H9 (cell line): Measurements from ENCODE around the gene FREM2. TPM values are rescaled to one million over a fixed set of nuclear protein-coding genes. Genes with fewer than 3 reads are reported as not detected.

Experiments used
- DNase-seq: peaks from one replicate; pipeline ENCODE4 v3.0.0-alpha.2; 2017
- H2AFZ ChIP-seq: one replicate; pipeline ENCODE4 v1.6.1; 2013; ENCODE audit warnings: mild to moderate bottlenecking, low read length, control low read depth, moderate library complexity
- H2AK5ac ChIP-seq: 2 replicates; pipeline ENCODE4 v1.6.1; 2013; ENCODE audit warnings: low read length, control low read depth, mixed read lengths; ENCODE audit not compliant: insufficient read length
- H2BK120ac ChIP-seq: one replicate; pipeline ENCODE4 v1.6.1; 2013; ENCODE audit warnings: low read depth, mild to moderate bottlenecking, low read length, control low read depth, inconsistent platforms; ENCODE audit not compliant: poor library complexity, severe bottlenecking
- H2BK12ac ChIP-seq: 2 replicates; pipeline ENCODE4 v1.6.1; 2013; ENCODE audit warnings: low read length, control low read depth, mixed read lengths, low read depth; ENCODE audit not compliant: insufficient read length
- H2BK15ac ChIP-seq: 2 replicates; pipeline ENCODE4 v1.6.1; 2013; ENCODE audit warnings: low read depth, low read length, control low read depth
- H2BK20ac ChIP-seq: one replicate; pipeline ENCODE4 v1.6.1; 2013; ENCODE audit warnings: low read depth, mild to moderate bottlenecking, low read length, control low read depth, inconsistent platforms; ENCODE audit not compliant: poor library complexity, severe bottlenecking
- H2BK5ac ChIP-seq: 2 replicates; pipeline ENCODE4 v1.6.1; 2013; ENCODE audit warnings: low read length, control low read depth, mixed read lengths; ENCODE audit not compliant: insufficient read length
- H3K14ac ChIP-seq: 2 replicates; pipeline ENCODE4 v1.6.1; 2013; ENCODE audit warnings: low read length, control low read depth; ENCODE audit not compliant: insufficient read depth
- H3K18ac ChIP-seq: 2 replicates; pipeline ENCODE4 v1.6.1; 2013; ENCODE audit warnings: low read depth, mild to moderate bottlenecking, mixed read lengths, low read length, control low read depth; ENCODE audit not compliant: insufficient read length
- H3K23ac ChIP-seq: 2 replicates; pipeline ENCODE4 v1.6.1; 2013; ENCODE audit warnings: low read length, control low read depth, mixed read lengths, low read depth; ENCODE audit not compliant: insufficient read length
- H3K23me2 ChIP-seq: 2 replicates; pipeline ENCODE4 v1.6.1; 2013; ENCODE audit warnings: low read depth, mild to moderate bottlenecking, mixed read lengths, low read length, control low read depth; ENCODE audit not compliant: insufficient read length, poor library complexity, severe bottlenecking
- H3K27ac ChIP-seq: 2 replicates; pipeline ENCODE4 v1.5.1; 2013; ENCODE audit warnings: low read length, control low read depth, mixed read lengths, low read depth; ENCODE audit not compliant: insufficient read length
- H3K27me3 ChIP-seq: 2 replicates; pipeline ENCODE4 v1.6.1; 2013; ENCODE audit warnings: low read length, control low read depth, inconsistent platforms; ENCODE audit not compliant: insufficient read depth
- H3K4ac ChIP-seq: 2 replicates; pipeline ENCODE4 v1.6.1; 2013; ENCODE audit warnings: low read depth, mild to moderate bottlenecking, control low read depth, inconsistent platforms, low read length, moderate library complexity
- H3K4me1 ChIP-seq: 2 replicates; pipeline ENCODE4 v1.6.1; 2013; ENCODE audit warnings: low read length, control low read depth, inconsistent platforms; ENCODE audit not compliant: insufficient read depth
- H3K4me2 ChIP-seq: 2 replicates; pipeline ENCODE4 v1.6.1; 2013; ENCODE audit warnings: low read length, control low read depth, mixed read lengths; ENCODE audit not compliant: insufficient read length, insufficient read depth
- H3K56ac ChIP-seq: 2 replicates; pipeline ENCODE4 v1.6.1; 2013; ENCODE audit warnings: low read depth, mild to moderate bottlenecking, mixed read lengths, low read length, control low read depth; ENCODE audit not compliant: insufficient read length
- H3K79me1 ChIP-seq: 2 replicates; pipeline ENCODE4 v1.6.1; 2013; ENCODE audit warnings: low read depth, mild to moderate bottlenecking, moderate library complexity, low read length, control low read depth, inconsistent platforms; ENCODE audit not compliant: insufficient read depth, poor library complexity, severe bottlenecking
- H3K79me2 ChIP-seq: 2 replicates; pipeline ENCODE4 v1.6.1; 2013; ENCODE audit warnings: low read length, control low read depth, inconsistent platforms; ENCODE audit not compliant: insufficient read depth
- H3K9ac ChIP-seq: 2 replicates; pipeline ENCODE4 v1.6.1; 2013; ENCODE audit warnings: low read length, control low read depth, mixed read lengths; ENCODE audit not compliant: insufficient read length; ENCODE audit errors: extremely low read depth
- H3K9me3 ChIP-seq: one replicate; pipeline ENCODE4 v1.6.1; 2013; ENCODE audit warnings: low read depth, low read length, inconsistent platforms; ENCODE audit not compliant: control insufficient read depth
- H3T11ph ChIP-seq: one replicate; pipeline ENCODE4 v1.6.1; 2013; ENCODE audit warnings: mild to moderate bottlenecking, low read length, control low read depth, inconsistent platforms
- H4K20me1 ChIP-seq: one replicate; pipeline ENCODE4 v1.6.1; 2013; ENCODE audit not compliant: control insufficient read depth, insufficient read length, insufficient read depth
- H4K5ac ChIP-seq: 2 replicates; pipeline ENCODE4 v1.6.1; 2013; ENCODE audit warnings: low read depth, mild to moderate bottlenecking, mixed read lengths, low read length, control low read depth; ENCODE audit not compliant: insufficient read length
- H4K8ac ChIP-seq: replicated peaks from 2 replicates; pipeline ENCODE4 v1.6.1; 2013; ENCODE audit warnings: low read length, control low read depth, mixed read lengths, low read depth; ENCODE audit not compliant: insufficient read length
- H4K91ac ChIP-seq: 2 replicates; pipeline ENCODE4 v1.6.1; 2013; ENCODE audit warnings: low read depth, mild to moderate bottlenecking, moderate library complexity, mixed read lengths, low read length, control low read depth; ENCODE audit not compliant: insufficient read length
- H3K27ac Mint-ChIP-seq, 3 experiments: 2 replicates in 2 of 3; 3 replicates in 1 of 3; pipeline ENCODE4 v1.8.0; 2020 to 2021; ENCODE audit warnings: mixed read lengths in 3 of 3, mild to moderate bottlenecking in 1 of 3, moderate library complexity in 1 of 3
- H3K27me3 Mint-ChIP-seq: 2 replicates; pipeline ENCODE4 v1.8.0; 2021; ENCODE audit warnings: low read depth, mild to moderate bottlenecking, moderate library complexity, mixed read lengths
- H3K36me3 Mint-ChIP-seq, 3 experiments: 2 replicates in 2 of 3; 3 replicates in 1 of 3; pipeline ENCODE4 v1.8.0; 2020 to 2021; ENCODE audit warnings: low read depth in 3 of 3, mixed read lengths in 3 of 3; ENCODE audit not compliant: insufficient read depth in 1 of 3
- H3K4me1 Mint-ChIP-seq, 2 experiments: 2 replicates each; pipeline ENCODE4 v1.8.0; 2020; ENCODE audit warnings: mixed read lengths in 2 of 2
- H3K4me3 Mint-ChIP-seq, 2 experiments: 2 replicates in 1 of 2; 3 replicates in 1 of 2; pipeline ENCODE4 v1.8.0; 2020 to 2021; ENCODE audit warnings: mild to moderate bottlenecking in 2 of 2, mixed read lengths in 2 of 2, moderate library complexity in 1 of 2
- H3K9me3 Mint-ChIP-seq, 2 experiments: 2 replicates in 1 of 2; 3 replicates in 1 of 2; pipeline ENCODE4 v1.8.0; 2020; ENCODE audit warnings: mild to moderate bottlenecking in 2 of 2, mixed read lengths in 2 of 2, moderate library complexity in 1 of 2
- WGBS: extraction: QIAGEN DNeasy Blood & Tissue Kit; methylation state at CpG from one replicate; pipeline ENCODE4 v1.1.7; 2013; ENCODE audit warnings: missing lambda C conversion rate, low lambda C conversion rate, mixed read lengths; ENCODE audit not compliant: insufficient read length; ENCODE audit errors: extremely low coverage; 5-methylcytosine and 5-hydroxymethylcytosine counted together
- total RNA-seq: library from RNA; stranded (reverse); gene quantifications from 2 replicates; pipeline ENCODE4 v1.2.1, GENCODE V29; 2021
- TF ChIP-seq, protein P1 (sequence below): fragments of 200-600 bp; sonication (generic); conservative IDR thresholded peaks from 3 replicates; pipeline ENCODE4 v1.8.0; 2021; ENCODE audit warnings: antibody characterized with exemption, mild to moderate bottlenecking

The FREM2 gene
- total RNA-seq, 1 experiment from 2014 or later = 16.0 TPM

DNA sequence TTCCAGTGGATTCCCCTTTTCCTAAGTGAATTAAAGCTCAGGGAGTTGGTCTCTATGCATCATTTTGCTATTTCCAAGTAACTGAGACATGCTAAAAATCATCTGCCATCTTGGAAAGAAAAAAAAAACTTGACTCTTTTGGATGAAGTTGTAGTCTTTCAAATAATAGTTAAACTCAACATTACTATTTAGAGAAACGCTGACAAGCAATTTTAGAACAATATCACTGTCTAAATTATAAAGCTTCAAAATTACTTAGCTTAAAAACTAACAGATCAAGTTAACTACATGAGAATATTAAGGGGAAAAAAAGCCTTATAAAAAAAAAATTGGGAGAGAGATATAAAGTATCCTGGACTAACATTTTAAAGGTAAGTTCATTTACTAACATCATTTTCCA lies 235.3 kb downstream of the FREM2 start:
- no peaks in the 10 kb centered on the region for H3K27me3 Mint-ChIP-seq
- H3K79me1 ChIP-seq = no peaks in the 10 kb centered on the region
- H4K91ac ChIP-seq = no peak overlapping the region
- no peak overlapping the region for H3K4me3 Mint-ChIP-seq
- H3K18ac ChIP-seq = no peak overlapping the region
- TF ChIP-seq, protein P1, sequence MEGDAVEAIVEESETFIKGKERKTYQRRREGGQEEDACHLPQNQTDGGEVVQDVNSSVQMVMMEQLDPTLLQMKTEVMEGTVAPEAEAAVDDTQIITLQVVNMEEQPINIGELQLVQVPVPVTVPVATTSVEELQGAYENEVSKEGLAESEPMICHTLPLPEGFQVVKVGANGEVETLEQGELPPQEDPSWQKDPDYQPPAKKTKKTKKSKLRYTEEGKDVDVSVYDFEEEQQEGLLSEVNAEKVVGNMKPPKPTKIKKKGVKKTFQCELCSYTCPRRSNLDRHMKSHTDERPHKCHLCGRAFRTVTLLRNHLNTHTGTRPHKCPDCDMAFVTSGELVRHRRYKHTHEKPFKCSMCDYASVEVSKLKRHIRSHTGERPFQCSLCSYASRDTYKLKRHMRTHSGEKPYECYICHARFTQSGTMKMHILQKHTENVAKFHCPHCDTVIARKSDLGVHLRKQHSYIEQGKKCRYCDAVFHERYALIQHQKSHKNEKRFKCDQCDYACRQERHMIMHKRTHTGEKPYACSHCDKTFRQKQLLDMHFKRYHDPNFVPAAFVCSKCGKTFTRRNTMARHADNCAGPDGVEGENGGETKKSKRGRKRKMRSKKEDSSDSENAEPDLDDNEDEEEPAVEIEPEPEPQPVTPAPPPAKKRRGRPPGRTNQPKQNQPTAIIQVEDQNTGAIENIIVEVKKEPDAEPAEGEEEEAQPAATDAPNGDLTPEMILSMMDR = no peak
- H3K27me3 ChIP-seq = no peaks in the 10 kb centered on the region
- H3K9me3 Mint-ChIP-seq = 0 out of 5 replicates have a peak, but pooled peaks cover 0 to 2% of the 10 kb centered on the region in 2 experiments
- no CpG with 5 or more reads among the region's 1 CpG for whole genome bisulfite sequencing
- H3K36me3 Mint-ChIP-seq = peaks cover 0 to 5% (median 0%) of the 10 kb centered on the region in 3 experiments; a peak in 1 of 7 replicates
- H2BK20ac ChIP-seq = no peak overlapping the region
- no peaks in the 10 kb centered on the region for H3K79me2 ChIP-seq
- H3K27ac Mint-ChIP-seq = no peak overlapping the region
- H3K9me3 ChIP-seq = no peaks in the 10 kb centered on the region
- H2BK5ac ChIP-seq = no peak overlapping the region
- H4K5ac ChIP-seq = no peak overlapping the region
- H3K23me2 ChIP-seq = no peaks in the 10 kb centered on the region
- H2BK120ac ChIP-seq = no peak overlapping the region
- H3K14ac ChIP-seq = no peak overlapping the region
- H3K56ac ChIP-seq = no peak overlapping the region
- no peak overlapping the region for H3T11ph ChIP-seq
- no peaks in the 10 kb centered on the region for H3K4me1 ChIP-seq
- H3K4me2 ChIP-seq = no peak overlapping the region
- H2AK5ac ChIP-seq = no peak overlapping the region
- H4K20me1 ChIP-seq = no peaks in the 10 kb centered on the region
- H3K27ac ChIP-seq = no peak overlapping the region
- H2AFZ ChIP-seq = no peak overlapping the region
- H2BK12ac ChIP-seq = no peak overlapping the region
- H4K8ac ChIP-seq = no peak overlapping the region
- H3K9ac ChIP-seq = no peak overlapping the region
- H3K4me1 Mint-ChIP-seq = peaks cover 11 to 16% of the 10 kb centered on the region in 2 experiments
- H2BK15ac ChIP-seq = no peak overlapping the region
- H3K4ac ChIP-seq = no peak overlapping the region
- H3K23ac ChIP-seq = no peak overlapping the region
- no peak for DNase-seq
